ENCODE measurements around the gene FMNL2. TPM values are rescaled to one million over a fixed set of nuclear protein-coding genes. Genes with fewer than 3 reads are reported as not detected.
"Not testable (repeated sequence)": the region's sequence is repeated elsewhere in the genome, so short reads cannot be mapped to it uniquely, and the experiment has no call there.

FMNL2 gene
- total RNA-seq, 1 donor from 2014 or later: 34.3 TPM

GRCh38 chr2:152319822-152320570, 15.0 kb upstream of the FMNL2 start:
- no peak overlapping the region for H3K4me3 Mint-ChIP-seq (ENCODE audit: unreplicated experiment)
- H2AFZ ChIP-seq (ENCODE audit: low read depth, low read length): no peak overlapping the region

GRCh38 chr2:152320814-152321213, 14.2 kb upstream of the FMNL2 start:
- no peak overlapping the region for H3K4me3 Mint-ChIP-seq (ENCODE audit: unreplicated experiment)
- no peak overlapping the region for H2AFZ ChIP-seq (ENCODE audit: low read depth, low read length)

More at GRCh38 chr2:152319822-152320570, 15.0 kb upstream of the FMNL2 start:
- H3K9ac ChIP-seq (ENCODE audit: low read length): no peak overlapping the region
- Mint-ChIP-seq H3K4me1 (ENCODE audit: low read depth, unreplicated experiment) (peaks cover 9% of the 10 kb centered on the region), H3K36me3 (ENCODE audit: low read depth, unreplicated experiment) (no peaks in the 10 kb centered on the region), H3K27me3 (ENCODE audit: low read depth, unreplicated experiment) (peaks cover 2% of the 10 kb centered on the region), H3K27ac (ENCODE audit: unreplicated experiment) (no peak overlapping the region), H3K9me3 (ENCODE audit: unreplicated experiment) (peaks cover 10% of the 10 kb centered on the region)
- H3K9me3 ChIP-seq (ENCODE audit: insufficient read depth, low read depth, low read length): no peaks in the 10 kb centered on the region
- no peak overlapping the region for H3K4me2 ChIP-seq (ENCODE audit: low read length)
- H3K27ac ChIP-seq (ENCODE audit: low read depth, low read length): no peak overlapping the region
- H3K79me2 ChIP-seq (ENCODE audit: insufficient read depth, low read length): no peaks in the 10 kb centered on the region
- H4K20me1 ChIP-seq (ENCODE audit: insufficient read depth, low read length): no peaks in the 10 kb centered on the region
- H3K4me3 ChIP-seq (ENCODE audit: insufficient read depth, low read depth, low read length): no peak overlapping the region
- no peaks in the 10 kb centered on the region for H3K27me3 ChIP-seq (ENCODE audit: insufficient read depth, low read length)
- DNase-seq (ENCODE audit: low read depth) (peak; percentile 31), FAIRE-seq (no peak)
- H3K4me1 ChIP-seq (ENCODE audit: insufficient read depth, low read length): no peaks in the 10 kb centered on the region
- TF ChIP-seq, protein P1, sequence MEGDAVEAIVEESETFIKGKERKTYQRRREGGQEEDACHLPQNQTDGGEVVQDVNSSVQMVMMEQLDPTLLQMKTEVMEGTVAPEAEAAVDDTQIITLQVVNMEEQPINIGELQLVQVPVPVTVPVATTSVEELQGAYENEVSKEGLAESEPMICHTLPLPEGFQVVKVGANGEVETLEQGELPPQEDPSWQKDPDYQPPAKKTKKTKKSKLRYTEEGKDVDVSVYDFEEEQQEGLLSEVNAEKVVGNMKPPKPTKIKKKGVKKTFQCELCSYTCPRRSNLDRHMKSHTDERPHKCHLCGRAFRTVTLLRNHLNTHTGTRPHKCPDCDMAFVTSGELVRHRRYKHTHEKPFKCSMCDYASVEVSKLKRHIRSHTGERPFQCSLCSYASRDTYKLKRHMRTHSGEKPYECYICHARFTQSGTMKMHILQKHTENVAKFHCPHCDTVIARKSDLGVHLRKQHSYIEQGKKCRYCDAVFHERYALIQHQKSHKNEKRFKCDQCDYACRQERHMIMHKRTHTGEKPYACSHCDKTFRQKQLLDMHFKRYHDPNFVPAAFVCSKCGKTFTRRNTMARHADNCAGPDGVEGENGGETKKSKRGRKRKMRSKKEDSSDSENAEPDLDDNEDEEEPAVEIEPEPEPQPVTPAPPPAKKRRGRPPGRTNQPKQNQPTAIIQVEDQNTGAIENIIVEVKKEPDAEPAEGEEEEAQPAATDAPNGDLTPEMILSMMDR (IDR thresholded peaks at IDR 0.05; ENCODE audit: insufficient read depth, low read depth, low read length): no peak
- no peaks in the 10 kb centered on the region for H3K36me3 ChIP-seq (ENCODE audit: insufficient read depth, low read length)

GRCh38 chr2:152322222-152322621, 12.8 kb upstream of the FMNL2 start:
- H3K9ac ChIP-seq (ENCODE audit: low read length): no peak overlapping the region
- peaks cover 2% of the 10 kb centered on the region for H3K9me3 Mint-ChIP-seq (ENCODE audit: unreplicated experiment)
- H3K9me3 ChIP-seq (ENCODE audit: insufficient read depth, low read depth, low read length): no peaks in the 10 kb centered on the region
- no peaks in the 10 kb centered on the region for H3K79me2 ChIP-seq (ENCODE audit: insufficient read depth, low read length)
- no peaks in the 10 kb centered on the region for H3K36me3 Mint-ChIP-seq (ENCODE audit: low read depth, unreplicated experiment)
- no peak for DNase-seq (ENCODE audit: low read depth)
- H4K20me1 ChIP-seq (ENCODE audit: insufficient read depth, low read length): no peaks in the 10 kb centered on the region
- FAIRE-seq: no peak
- H3K4me1 ChIP-seq (ENCODE audit: insufficient read depth, low read length): no peaks in the 10 kb centered on the region
- H3K27me3 Mint-ChIP-seq (ENCODE audit: low read depth, unreplicated experiment): peaks cover 2% of the 10 kb centered on the region
- no peak overlapping the region for H3K4me3 Mint-ChIP-seq (ENCODE audit: unreplicated experiment)
- H2AFZ ChIP-seq (ENCODE audit: low read depth, low read length): no peak overlapping the region
- no peak overlapping the region for H3K27ac Mint-ChIP-seq (ENCODE audit: unreplicated experiment)
- H3K27ac ChIP-seq (ENCODE audit: low read depth, low read length): no peak overlapping the region
- no peak overlapping the region for H3K4me2 ChIP-seq (ENCODE audit: low read length)
- no peaks in the 10 kb centered on the region for H3K36me3 ChIP-seq (ENCODE audit: insufficient read depth, low read length)
- no peak for TF ChIP-seq EZH2 (IDR thresholded peaks at IDR 0.05; ENCODE audit: insufficient read depth, low read length)
- TF ChIP-seq, protein P1 (IDR thresholded peaks at IDR 0.05; ENCODE audit: insufficient read depth, low read depth, low read length): no peak
- H3K4me3 ChIP-seq (ENCODE audit: insufficient read depth, low read depth, low read length): no peak overlapping the region
- peaks cover 9% of the 10 kb centered on the region for H3K4me1 Mint-ChIP-seq (ENCODE audit: low read depth, unreplicated experiment)
- H3K27me3 ChIP-seq (ENCODE audit: insufficient read depth, low read length): no peaks in the 10 kb centered on the region

More at GRCh38 chr2:152320814-152321213, 14.2 kb upstream of the FMNL2 start:
- Mint-ChIP-seq H3K9me3 (ENCODE audit: unreplicated experiment) (peaks cover 10% of the 10 kb centered on the region), H3K36me3 (ENCODE audit: low read depth, unreplicated experiment) (no peaks in the 10 kb centered on the region), H3K27ac (ENCODE audit: unreplicated experiment) (no peak overlapping the region), H3K27me3 (ENCODE audit: low read depth, unreplicated experiment) (peaks cover 2% of the 10 kb centered on the region), H3K4me1 (ENCODE audit: low read depth, unreplicated experiment) (peaks cover 9% of the 10 kb centered on the region)
- DNase-seq (ENCODE audit: low read depth) (no peak), FAIRE-seq (no peak)
- Histone ChIP-seq H3K4me2 (ENCODE audit: low read length) (no peak overlapping the region), H3K27ac (ENCODE audit: low read depth, low read length) (no peak overlapping the region), H3K4me3 (ENCODE audit: insufficient read depth, low read depth, low read length) (no peak overlapping the region), H3K79me2 (ENCODE audit: insufficient read depth, low read length) (no peaks in the 10 kb centered on the region), H3K27me3 (ENCODE audit: insufficient read depth, low read length) (no peaks in the 10 kb centered on the region), H3K9me3 (ENCODE audit: insufficient read depth, low read depth, low read length) (no peaks in the 10 kb centered on the region), H3K36me3 (ENCODE audit: insufficient read depth, low read length) (no peaks in the 10 kb centered on the region), H4K20me1 (ENCODE audit: insufficient read depth, low read length) (no peaks in the 10 kb centered on the region), H3K4me1 (ENCODE audit: insufficient read depth, low read length) (no peaks in the 10 kb centered on the region), H3K9ac (ENCODE audit: low read length) (no peak overlapping the region)
- TF ChIP-seq, protein P1 (IDR thresholded peaks at IDR 0.05; ENCODE audit: insufficient read depth, low read depth, low read length): no peak
- TF ChIP-seq EZH2 (IDR thresholded peaks at IDR 0.05; ENCODE audit: insufficient read depth, low read length): no peak

GRCh38 chr2:152325126-152325525, 9.8 kb upstream of the FMNL2 start:
- FAIRE-seq; H3K27ac ChIP-seq (ENCODE audit: low read depth, low read length); DNase-seq (ENCODE audit: low read depth); H3K9ac ChIP-seq (ENCODE audit: low read length); H4K20me1 ChIP-seq (ENCODE audit: insufficient read depth, low read length); H3K27me3 ChIP-seq (ENCODE audit: insufficient read depth, low read length); H3K4me1 ChIP-seq (ENCODE audit: insufficient read depth, low read length); H3K4me1 Mint-ChIP-seq (ENCODE audit: low read depth, unreplicated experiment); H2AFZ ChIP-seq (ENCODE audit: low read depth, low read length); H3K4me3 ChIP-seq (ENCODE audit: insufficient read depth, low read depth, low read length); H3K36me3 ChIP-seq (ENCODE audit: insufficient read depth, low read length); H3K4me3 Mint-ChIP-seq (ENCODE audit: unreplicated experiment); H3K27ac Mint-ChIP-seq (ENCODE audit: unreplicated experiment); H3K9me3 Mint-ChIP-seq (ENCODE audit: unreplicated experiment); H3K4me2 ChIP-seq (ENCODE audit: low read length); H3K79me2 ChIP-seq (ENCODE audit: insufficient read depth, low read length); H3K27me3 Mint-ChIP-seq (ENCODE audit: low read depth, unreplicated experiment); H3K9me3 ChIP-seq (ENCODE audit: insufficient read depth, low read depth, low read length); H3K36me3 Mint-ChIP-seq (ENCODE audit: low read depth, unreplicated experiment): not testable (repeated sequence)

All from astrocyte (in vitro differentiated cells and primary cell).